Posterior vena cava (tissue), 2 donors: ENCODE results near the gene LMNB1. TPM values are rescaled to one million over a fixed set of nuclear protein-coding genes. Genes with fewer than 3 reads are reported as not detected.
A peak's percentile ranks its signal among the peaks of the same experiment; 100 is the strongest.
"Not testable (repeated sequence)": the region's sequence is repeated elsewhere in the genome, so short reads cannot be mapped to it uniquely, and the experiment has no call there.

Source experiments
- DNase-seq: peaks from one replicate; pipeline ENCODE4 v3.0.0-alpha.2; 2020; ENCODE audit warnings: low spot score
- intact Hi-C, 2 donors: fragments of 100-400 bp; cut with DNase I; formaldehyde crosslinking; loops; one replicate each; pipeline versions ENCODE4 v1.14.1 to v1.14.2; 2022 to 2023
- long read RNA-seq, 2 donors: library from polyadenylated mRNA; unstranded; transcript quantifications; one replicate each; pipeline ENCODE4 v2.0.0, GENCODE V29; 2020 to 2021
- total RNA-seq, 2 donors: library from RNA; stranded (reverse); fragmentation: NEBNext Ultra II Directional; extraction: Animal tissue kit (Norgen Biotek cat#: 25700); gene quantifications; one replicate each; pipeline ENCODE4 v1.2.1, GENCODE V29; 2021
- donor health status: DM: yes; HTN: yes; CAD: no.
- donor health status: DM: yes; HTN: yes; CAD: no.

LMNB1 gene
- 1 to 10 TPM; 4.4 to 5.7 TPM for total RNA-seq
- long read RNA-seq, donor 1, result 0 reads
- long read RNA-seq, donor 2, result 0 reads

GRCh38 chr5:126776499-126777256 is at the start of gene LMNB1:
TSS of gene LMNB1 (plus strand) at chr5:126777136. CDS start at chr5:126777509, 373 bp downstream.
- intact Hi-C loops, result loop anchor here in 1 of 2 donors (5.0 kb wide), 1 partner anchor 99 kb away; no protein-coding TSS in a partner anchor
- peak; percentile 98 for DNase-seq

- no peak for DNase-seq
- intact Hi-C loops, result no loop called here
Measured at GRCh38 chr5:126732716-126733115, 44.2 kb upstream of the LMNB1 start.

GRCh38 chr5:126734573-126734972 is 42.4 kb upstream of the LMNB1 start:
- DNase-seq, intact Hi-C loops: not testable (repeated sequence)

GRCh38 chr5:126736141-126736540 is 40.8 kb upstream of the LMNB1 start:
- intact Hi-C loops, result no loop called here

GRCh38 chr5:126741361-126741760 is 35.6 kb upstream of the LMNB1 start:
- DNase-seq, result no peak
- intact Hi-C loops, result no loop called here

More at GRCh38 chr5:126736141-126736540, 40.8 kb upstream of the LMNB1 start:
- no peak for DNase-seq

GRCh38 chr5:126742425-126742824 is 34.5 kb upstream of the LMNB1 start:
- no peak for DNase-seq
- intact Hi-C loops, result no loop called here

GRCh38 chr5:126744836-126745235 is 32.1 kb upstream of the LMNB1 start:
- no peak for DNase-seq
- intact Hi-C loops, result no loop called here

GRCh38 chr5:126745259-126745992 is 31.5 kb upstream of the LMNB1 start:
- intact Hi-C loops, result no loop called here
- no peak for DNase-seq

GRCh38 chr5:126746290-126746689 is 30.6 kb upstream of the LMNB1 start:
- DNase-seq, result no peak
- intact Hi-C loops, result no loop called here

GRCh38 chr5:126752081-126752785 is 24.7 kb upstream of the LMNB1 start:
- intact Hi-C loops, result no loop called here
- no peak for DNase-seq

- intact Hi-C loops, result no loop called here
- DNase-seq, result no peak
Measured at GRCh38 chr5:126753227-126753626, 23.7 kb upstream of the LMNB1 start.

GRCh38 chr5:126754609-126755008 is 22.3 kb upstream of the LMNB1 start:
- intact Hi-C loops, result no loop called here
- no peak for DNase-seq

GRCh38 chr5:126755593-126755992 is 21.3 kb upstream of the LMNB1 start:
- intact Hi-C loops, result no loop called here
- DNase-seq, result no peak

GRCh38 chr5:126757713-126758357 is 19.1 kb upstream of the LMNB1 start:
- intact Hi-C loops, result no loop called here
- no peak for DNase-seq

GRCh38 chr5:126763371-126763770 is 13.6 kb upstream of the LMNB1 start:
- no peak for DNase-seq
- intact Hi-C loops, result no loop called here

- no peak for DNase-seq
- intact Hi-C loops, result no loop called here
Measured at GRCh38 chr5:126769703-126770102, 7.2 kb upstream of the LMNB1 start.

- intact Hi-C loops, DNase-seq: not testable (repeated sequence)
Measured at GRCh38 chr5:126773536-126773935, 3.4 kb upstream of the LMNB1 start.

GRCh38 chr5:126774595-126774994 is 2.3 kb upstream of the LMNB1 start:
- intact Hi-C loops, DNase-seq: not testable (repeated sequence)

- peak; percentile 90 for DNase-seq
- intact Hi-C loops, result loop anchor here in 1 of 2 donors (5.0 kb wide), 1 partner anchor 100 kb away; no protein-coding TSS in a partner anchor
Measured at GRCh38 chr5:126777257-126777974, 480 bp downstream of the LMNB1 start.
